ENCODE results near the gene TBC1D32. TPM values are rescaled to one million over a fixed set of nuclear protein-coding genes. Genes with fewer than 3 reads are reported as not detected.
"Not testable (repeated sequence)": the region's sequence is repeated elsewhere in the genome, so short reads cannot be mapped to it uniquely, and the experiment has no call there.

TBC1D32 gene
- total and polyA plus RNA-seq, 2 experiments from 2014 or later, result 4.7 to 9.0 TPM

DNA sequence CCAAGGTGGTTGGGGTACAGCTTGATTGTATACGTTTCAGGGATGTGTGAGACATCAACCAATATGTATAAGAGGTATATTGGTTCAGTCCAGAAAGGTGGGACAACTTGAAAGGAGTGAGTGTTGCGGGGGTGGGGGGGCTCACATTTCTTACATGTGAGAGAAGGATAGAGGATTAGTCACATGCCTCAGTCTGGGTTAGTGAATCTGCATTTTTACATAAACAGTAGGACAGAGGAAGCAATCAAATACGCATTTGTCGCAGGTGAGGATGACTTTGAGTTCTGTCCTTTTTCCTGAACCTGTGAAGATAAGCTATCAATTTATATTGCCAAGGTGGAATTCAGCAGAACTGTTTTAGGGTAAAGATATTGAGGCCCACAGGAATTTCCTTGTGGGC, 42.1 kb upstream of the TBC1D32 start:
- no peak overlapping the region for H3K9ac ChIP-seq
- no peaks in the 10 kb centered on the region for H3K9me3 ChIP-seq (ENCODE audit: low read depth)
- H3K79me2 ChIP-seq (ENCODE audit: insufficient read depth), result no peaks in the 10 kb centered on the region
- H3K36me3 ChIP-seq (ENCODE audit: low read depth), result no peaks in the 10 kb centered on the region
- H4K20me1 ChIP-seq (ENCODE audit: insufficient read depth), result no peaks in the 10 kb centered on the region
- H3F3A ChIP-seq (ENCODE audit: insufficient read depth), result no peaks in the 10 kb centered on the region
- TF ChIP-seq EZH2phosphoT487 (IDR thresholded peaks at IDR 0.05; ENCODE audit: insufficient read depth, low read depth) (no peak), EZH2 (IDR thresholded peaks at IDR 0.05; ENCODE audit: insufficient read depth, poor library complexity, severe bottlenecking) (no peak)
- no peak overlapping the region for H3K27ac ChIP-seq
- H3K4me1 ChIP-seq (ENCODE audit: insufficient read depth), result no peaks in the 10 kb centered on the region
- no peak overlapping the region for H3K4me3 ChIP-seq
- in situ Hi-C loops (cut with MboI), result no loop called here
- H3K27me3 ChIP-seq (replicated peaks; ENCODE audit: insufficient read depth), result no peaks in the 10 kb centered on the region
- 58 to 63% methylated on average over 4 of the region's 4 CpGs for WGBS, 2 experiments (ENCODE audit: low coverage in 1 of 2, low lambda C conversion rate in 2 of 2, missing lambda C conversion rate in 2 of 2)
- no peaks in the 10 kb centered on the region for H3K9me2 ChIP-seq (ENCODE audit: insufficient read depth)
- H2AFZ ChIP-seq, result no peak overlapping the region
- no peak overlapping the region for H3K4me2 ChIP-seq (ENCODE audit: unreplicated experiment)
- no peak for DNase-seq

DNA sequence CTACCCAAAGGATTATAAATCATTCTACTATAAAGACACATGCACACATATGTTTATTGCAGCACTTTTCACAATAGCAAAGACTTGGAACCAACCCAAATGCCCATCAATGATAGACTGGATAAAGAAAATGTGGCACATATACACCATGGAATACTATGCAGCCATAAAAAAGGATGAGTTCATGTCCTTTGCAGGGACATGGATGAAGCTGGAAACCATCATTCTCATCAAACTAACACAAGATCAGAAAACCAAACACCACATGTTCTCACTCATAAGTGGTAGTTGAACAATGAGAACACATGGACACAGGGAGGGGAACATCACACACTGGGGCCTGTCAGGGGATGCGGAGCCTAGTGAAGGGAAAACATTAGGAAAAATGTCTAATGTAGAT, 39.9 kb upstream of the TBC1D32 start:
- in situ Hi-C loops (cut with MboI); H3K4me3 ChIP-seq; DNase-seq: not testable (repeated sequence)

DNA sequence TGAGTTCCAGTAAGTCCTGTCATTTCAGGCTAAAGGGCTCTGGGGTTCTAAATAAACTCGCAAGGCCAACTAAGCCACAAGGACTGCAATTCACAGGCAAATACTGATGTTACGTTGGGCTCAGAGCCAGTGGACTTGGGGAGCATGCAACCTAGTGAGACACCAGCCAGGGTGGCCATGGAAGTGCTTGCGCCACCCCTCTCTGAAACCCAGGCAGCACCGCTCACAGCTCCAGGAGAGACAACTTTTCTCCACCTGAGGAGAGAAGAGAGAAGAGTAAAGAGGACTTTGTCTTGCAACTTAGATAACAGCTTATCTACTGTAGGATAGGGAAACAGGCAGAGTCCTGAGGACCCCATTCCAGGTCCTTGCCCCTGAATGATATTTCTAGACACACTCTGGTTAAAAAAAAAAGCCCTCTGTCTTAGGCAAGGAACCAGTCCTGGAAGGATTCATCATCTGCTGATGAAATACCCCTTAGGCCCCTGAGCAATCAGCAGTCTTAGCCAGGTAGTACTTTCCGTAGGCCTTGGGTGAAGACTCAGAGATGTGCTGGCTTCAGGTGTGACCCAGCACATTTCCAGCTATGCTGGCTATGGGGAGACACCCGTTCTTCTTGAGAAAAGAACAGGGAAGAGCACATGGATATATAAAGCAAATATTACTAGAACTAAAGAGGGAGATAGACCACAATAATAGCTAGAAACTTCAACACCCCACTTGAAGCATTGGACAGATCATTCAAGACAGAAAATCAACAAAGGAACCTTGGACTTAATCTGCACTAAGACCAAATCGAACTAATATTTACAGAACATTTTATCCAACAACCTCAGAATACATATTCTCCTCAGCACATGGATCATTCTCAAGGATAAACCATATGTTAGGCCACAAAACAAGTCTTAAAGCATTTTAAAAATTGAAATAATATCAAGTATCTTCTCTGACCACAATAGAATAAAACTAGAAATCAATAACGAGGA, 31.5 kb upstream of the TBC1D32 start:
- Histone ChIP-seq H3K9me2 (ENCODE audit: insufficient read depth) (no peaks in the 10 kb centered on the region), H4K20me1 (ENCODE audit: insufficient read depth) (no peaks in the 10 kb centered on the region), H3F3A (ENCODE audit: insufficient read depth) (no peaks in the 10 kb centered on the region), H2AFZ (no peak overlapping the region), H3K27me3 (replicated peaks; ENCODE audit: insufficient read depth) (no peaks in the 10 kb centered on the region), H3K4me2 (ENCODE audit: unreplicated experiment) (no peak overlapping the region), H3K9me3 (ENCODE audit: low read depth) (no peaks in the 10 kb centered on the region), H3K79me2 (ENCODE audit: insufficient read depth) (no peaks in the 10 kb centered on the region), H3K4me3 (no peak overlapping the region), H3K9ac (no peak overlapping the region), H3K27ac (no peak overlapping the region), H3K4me1 (ENCODE audit: insufficient read depth) (no peaks in the 10 kb centered on the region), H3K36me3 (ENCODE audit: low read depth) (no peaks in the 10 kb centered on the region)
- no peak for TF ChIP-seq EZH2phosphoT487 (IDR thresholded peaks at IDR 0.05; ENCODE audit: insufficient read depth, low read depth)
- TF ChIP-seq EZH2 (IDR thresholded peaks at IDR 0.05; ENCODE audit: insufficient read depth, poor library complexity, severe bottlenecking), result no peak
- WGBS, 2 experiments (ENCODE audit: low coverage in 1 of 2, low lambda C conversion rate in 2 of 2, missing lambda C conversion rate in 2 of 2), result 55 to 64% methylated on average over 8 of the region's 8 CpGs
- DNase-seq, result no peak
- in situ Hi-C loops (cut with MboI), result no loop called here

More for the DNA sequence above, 39.9 kb upstream of the TBC1D32 start:
- WGBS, 2 experiments (ENCODE audit: low coverage in 1 of 2, low lambda C conversion rate in 2 of 2, missing lambda C conversion rate in 2 of 2), result 56 to 94% methylated on average over 1 of the region's 1 CpG
- H3K36me3 ChIP-seq (ENCODE audit: low read depth); H3K79me2 ChIP-seq (ENCODE audit: insufficient read depth); H3K4me1 ChIP-seq (ENCODE audit: insufficient read depth); H3K9me3 ChIP-seq (ENCODE audit: low read depth); H3K9me2 ChIP-seq (ENCODE audit: insufficient read depth); H3K27ac ChIP-seq; H3K27me3 ChIP-seq (replicated peaks; ENCODE audit: insufficient read depth); H3F3A ChIP-seq (ENCODE audit: insufficient read depth); H4K20me1 ChIP-seq (ENCODE audit: insufficient read depth); H3K4me2 ChIP-seq (ENCODE audit: unreplicated experiment); H3K9ac ChIP-seq; H2AFZ ChIP-seq: not testable (repeated sequence)

DNA sequence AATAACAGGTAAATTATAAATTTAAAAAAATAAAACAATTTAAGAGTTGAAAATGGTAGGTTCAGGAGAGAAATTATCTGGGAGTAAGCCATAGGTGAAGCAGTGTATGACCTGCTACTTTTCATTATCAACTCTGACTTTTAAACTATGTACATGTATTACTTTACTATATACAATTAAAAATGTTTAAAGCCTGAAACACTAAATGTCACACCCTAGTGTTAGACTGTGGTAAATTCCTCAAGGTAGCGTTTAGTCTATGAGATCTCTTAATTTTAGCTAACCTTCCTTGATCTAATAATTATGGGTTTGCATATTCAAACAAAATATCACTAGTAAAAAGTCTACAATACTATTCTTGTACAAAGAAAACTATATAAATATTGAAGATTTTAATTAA, 22.3 kb upstream of the TBC1D32 start:
- Histone ChIP-seq H3K79me2 (ENCODE audit: insufficient read depth) (no peaks in the 10 kb centered on the region), H2AFZ (no peak overlapping the region), H3K36me3 (ENCODE audit: low read depth) (no peaks in the 10 kb centered on the region), H3K9me2 (ENCODE audit: insufficient read depth) (no peaks in the 10 kb centered on the region), H3K27ac (no peak overlapping the region), H3F3A (ENCODE audit: insufficient read depth) (no peaks in the 10 kb centered on the region), H3K9ac (no peak overlapping the region), H3K4me2 (ENCODE audit: unreplicated experiment) (no peak overlapping the region), H3K9me3 (ENCODE audit: low read depth) (no peaks in the 10 kb centered on the region), H3K4me1 (ENCODE audit: insufficient read depth) (no peaks in the 10 kb centered on the region), H3K4me3 (no peak overlapping the region), H4K20me1 (ENCODE audit: insufficient read depth) (no peaks in the 10 kb centered on the region), H3K27me3 (replicated peaks; ENCODE audit: insufficient read depth) (no peaks in the 10 kb centered on the region)
- DNase-seq, result peak; percentile 5
- TF ChIP-seq EZH2 (IDR thresholded peaks at IDR 0.05; ENCODE audit: insufficient read depth, poor library complexity, severe bottlenecking), result no peak
- no peak for TF ChIP-seq EZH2phosphoT487 (IDR thresholded peaks at IDR 0.05; ENCODE audit: insufficient read depth, low read depth)
- WGBS, 2 experiments (ENCODE audit: low coverage in 1 of 2, low lambda C conversion rate in 2 of 2, missing lambda C conversion rate in 2 of 2), result 85 to 96% methylated on average over 1 of the region's 1 CpG
- in situ Hi-C loops (cut with MboI), result no loop called here

All from GM23248 (cell line).